Measurements from ENCODE around the gene CHST9.
"Not testable (repeated sequence)": the region's sequence is repeated elsewhere in the genome, so short reads cannot be mapped to it uniquely, and the experiment has no call there.

CHST9 gene

DNA sequence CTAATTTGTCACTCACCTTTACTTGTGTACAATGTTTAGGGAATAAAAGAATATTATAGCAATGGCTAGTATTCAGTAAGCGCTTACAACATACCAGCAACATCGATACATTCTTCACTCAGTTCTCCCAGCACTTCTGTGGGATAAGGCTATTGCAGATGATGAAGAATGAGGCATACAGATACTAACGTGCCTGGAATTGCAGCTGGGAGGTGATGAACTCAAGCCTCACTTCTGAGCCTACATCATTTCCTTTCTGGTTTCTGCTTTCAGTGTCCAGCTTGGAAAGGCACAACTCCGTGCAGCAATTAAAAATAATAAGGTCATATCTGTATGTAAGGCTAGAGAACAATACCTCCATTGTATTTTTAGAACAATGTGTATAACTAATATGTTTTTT lies 224.2 kb downstream of the CHST9 start:
- FAIRE-seq, result no peak
- DNase-seq (ENCODE audit: extremely low spot score, insufficient read length, low read depth), result no peak

DNA sequence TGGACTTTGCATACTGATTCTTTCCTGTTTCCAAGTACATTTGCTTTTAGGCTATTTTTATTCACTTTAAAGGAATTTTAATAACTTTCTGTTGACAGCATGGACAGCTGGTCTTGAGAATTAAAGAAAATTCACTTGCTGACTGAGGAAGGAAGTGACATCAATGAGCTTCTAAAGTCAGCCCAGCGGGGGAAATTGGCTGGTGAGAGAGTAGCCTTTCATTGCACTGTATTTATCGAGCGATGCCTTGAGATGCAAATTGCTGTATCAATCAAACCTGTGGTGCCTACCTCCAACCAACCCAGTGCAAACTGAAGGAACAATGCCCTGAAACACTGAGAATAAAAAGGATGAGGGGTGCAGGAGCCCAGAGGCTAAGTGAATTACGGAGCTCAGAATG lies 228.2 kb downstream of the CHST9 start:
- FAIRE-seq (no peak), DNase-seq (ENCODE audit: extremely low spot score, insufficient read length, low read depth) (no peak)

DNA sequence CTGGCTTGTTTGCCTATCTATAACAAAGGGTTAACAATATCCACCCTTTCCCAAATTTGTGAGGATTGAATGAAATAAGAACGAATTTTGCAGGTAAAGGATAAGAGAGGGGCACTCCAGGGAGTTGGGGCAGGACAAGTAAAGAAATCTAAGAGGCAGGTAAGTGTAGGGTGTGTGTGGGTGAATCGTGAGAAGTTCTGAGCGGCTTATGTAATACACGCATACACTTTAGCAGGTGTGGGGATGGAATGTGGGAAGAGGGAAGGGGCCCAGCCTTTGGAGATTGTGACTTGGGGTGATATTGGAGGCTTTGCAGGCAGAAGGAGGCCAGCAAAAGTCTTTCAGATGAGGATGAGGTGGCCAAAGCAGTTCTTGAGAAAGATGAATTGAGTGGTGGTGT lies 236.4 kb downstream of the CHST9 start:
- FAIRE-seq, result no peak

DNA sequence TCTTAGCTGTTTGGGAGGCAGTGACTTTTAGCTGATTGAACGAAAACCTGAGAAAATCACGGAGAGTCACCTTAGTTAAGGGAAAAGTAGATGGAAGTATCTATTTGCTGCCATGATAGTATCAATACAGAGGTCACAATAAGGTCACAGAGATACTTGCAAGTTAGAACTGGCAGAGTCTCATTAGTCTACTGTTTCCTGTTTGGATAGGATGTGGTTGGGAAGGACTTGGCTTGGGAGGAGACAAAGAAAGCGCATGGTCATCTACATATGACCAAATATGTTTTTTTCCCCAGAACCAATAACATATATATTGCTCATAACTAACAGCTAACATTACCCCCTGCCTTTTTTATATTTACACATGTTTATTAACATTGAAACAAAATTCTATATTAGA lies 241.2 kb downstream of the CHST9 start:
- DNase-seq (ENCODE audit: extremely low spot score, insufficient read length, low read depth), result no peak
- FAIRE-seq, result no peak

More for the DNA sequence above, 236.4 kb downstream of the CHST9 start:
- no peak for DNase-seq (ENCODE audit: extremely low spot score, insufficient read length, low read depth)

DNA sequence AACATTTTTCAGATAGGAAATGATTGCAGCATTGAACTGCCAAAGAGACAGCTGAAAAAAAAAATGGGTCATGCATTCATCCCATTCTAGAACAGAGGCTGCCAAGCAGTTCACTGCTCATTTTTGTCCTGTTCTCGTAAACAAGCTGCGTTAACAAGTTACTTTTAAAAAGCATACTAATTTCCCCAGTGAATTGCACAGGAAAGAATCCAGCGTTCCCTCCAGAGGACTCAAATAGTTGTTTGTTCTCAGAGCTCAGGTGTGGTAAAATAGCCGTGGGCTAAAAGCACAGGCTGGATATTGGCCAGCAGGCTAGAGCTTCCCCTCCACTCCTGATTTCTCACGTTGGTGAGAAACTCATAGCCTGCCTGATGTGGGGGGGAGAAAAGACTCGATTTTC lies 243.5 kb downstream of the CHST9 start:
- no peak for DNase-seq (ENCODE audit: extremely low spot score, insufficient read length, low read depth)
- no peak for FAIRE-seq

DNA sequence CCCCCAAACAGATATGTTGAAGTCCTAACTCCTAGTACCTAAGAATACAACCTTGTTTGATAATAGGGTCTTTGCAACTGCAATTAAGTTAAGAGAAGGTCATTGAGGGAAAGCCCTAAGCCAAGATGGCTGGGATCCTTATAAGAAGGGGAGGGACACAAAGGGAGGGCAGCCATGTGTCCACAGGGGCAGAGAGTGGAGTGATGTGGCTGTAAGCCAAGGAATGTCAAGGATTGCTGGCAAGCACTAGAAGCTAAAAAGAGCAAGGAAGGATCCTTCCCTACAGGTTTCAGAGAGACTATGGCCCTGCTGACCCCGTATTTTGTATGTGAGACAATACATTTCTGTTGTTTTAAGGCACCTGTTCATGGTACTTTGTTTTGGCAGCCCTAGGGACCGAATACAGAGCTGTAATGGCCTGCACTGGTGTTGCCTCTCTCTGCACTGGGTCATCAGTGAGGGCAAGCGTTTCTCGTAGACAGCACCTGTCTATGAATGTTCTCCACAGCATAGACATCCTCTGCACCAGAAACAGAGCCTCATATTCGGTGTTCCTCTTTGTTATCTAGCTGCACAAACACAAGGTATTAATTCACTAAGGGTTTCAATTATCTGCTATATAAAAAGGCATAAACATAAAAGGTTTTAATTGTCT lies 244.2 kb downstream of the CHST9 start:
- FAIRE-seq (no peak), DNase-seq (ENCODE audit: extremely low spot score, insufficient read length, low read depth) (no peak)

DNA sequence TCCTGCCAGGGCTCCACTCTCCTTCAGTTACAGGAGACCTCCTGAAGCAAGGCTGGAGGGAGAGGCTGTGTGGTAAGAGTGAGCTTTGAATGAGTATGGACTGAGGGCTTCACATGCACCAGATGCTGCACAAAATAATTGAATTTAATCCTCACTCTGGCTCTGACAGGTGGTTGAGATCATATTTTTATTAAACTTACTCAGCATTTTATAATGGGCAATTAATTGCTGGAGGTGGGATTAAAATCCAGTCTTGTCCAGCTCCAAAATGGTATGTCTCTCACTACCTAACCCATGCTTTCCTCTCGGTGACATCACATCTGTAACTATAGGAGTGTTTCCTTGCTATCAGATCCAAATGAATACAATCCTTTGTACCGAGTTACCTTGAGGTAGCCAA lies 253.4 kb downstream of the CHST9 start:
- FAIRE-seq (no peak), DNase-seq (ENCODE audit: extremely low spot score, insufficient read length, low read depth) (no peak)

DNA sequence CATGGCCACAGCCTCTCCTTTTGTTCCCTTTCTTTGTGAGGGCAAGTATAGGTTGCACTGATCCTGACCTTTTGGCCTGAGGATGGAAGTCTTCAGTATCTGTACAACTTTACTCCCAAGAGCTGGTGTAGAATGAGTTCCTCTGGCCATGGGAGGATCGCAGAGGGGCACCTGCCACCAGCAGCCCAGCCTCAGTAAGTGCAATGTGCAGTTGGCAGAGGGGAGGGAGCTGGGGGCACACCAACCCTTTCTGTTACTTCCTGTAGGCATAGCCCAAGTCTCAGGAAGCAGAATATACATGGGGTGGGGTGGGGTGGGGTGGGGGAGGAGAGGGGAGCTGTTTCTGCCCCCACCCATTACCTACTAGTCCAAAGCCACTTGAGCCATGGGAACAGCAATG lies 254.5 kb downstream of the CHST9 start:
- DNase-seq (ENCODE audit: extremely low spot score, insufficient read length, low read depth) (no peak), FAIRE-seq (no peak)

DNA sequence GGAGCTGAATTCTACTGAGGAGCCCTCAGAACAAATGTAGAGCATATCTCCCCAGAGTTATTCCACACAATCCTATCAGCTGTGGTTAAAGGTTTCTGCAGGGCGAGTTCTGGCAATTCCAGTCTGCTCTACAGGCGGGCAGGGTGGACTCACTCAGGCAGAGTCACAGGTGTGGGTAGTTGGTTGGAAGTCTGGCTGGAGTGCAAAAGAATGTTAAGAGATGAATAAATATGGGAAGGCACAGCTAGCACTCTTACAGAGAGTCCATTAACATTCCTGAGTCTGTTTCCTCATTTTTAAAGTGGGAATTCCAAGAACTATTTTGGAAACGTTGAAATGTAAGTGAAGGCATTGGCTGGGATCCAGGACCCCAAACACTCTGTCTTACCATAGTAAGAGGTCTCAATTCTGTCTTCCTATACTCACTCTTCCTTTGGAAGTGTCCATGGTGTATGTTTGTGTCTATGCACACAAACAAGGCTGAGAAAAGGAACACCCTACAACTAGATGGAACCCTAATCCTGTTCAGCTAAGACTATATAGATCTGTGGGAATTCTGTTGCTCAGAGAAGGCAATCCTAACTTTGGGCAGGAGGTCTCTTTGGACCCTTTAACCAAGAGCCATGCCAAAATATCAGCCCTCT lies 256.3 kb downstream of the CHST9 start:
- DNase-seq (ENCODE audit: extremely low spot score, insufficient read length, low read depth), result no peak
- FAIRE-seq, result no peak

DNA sequence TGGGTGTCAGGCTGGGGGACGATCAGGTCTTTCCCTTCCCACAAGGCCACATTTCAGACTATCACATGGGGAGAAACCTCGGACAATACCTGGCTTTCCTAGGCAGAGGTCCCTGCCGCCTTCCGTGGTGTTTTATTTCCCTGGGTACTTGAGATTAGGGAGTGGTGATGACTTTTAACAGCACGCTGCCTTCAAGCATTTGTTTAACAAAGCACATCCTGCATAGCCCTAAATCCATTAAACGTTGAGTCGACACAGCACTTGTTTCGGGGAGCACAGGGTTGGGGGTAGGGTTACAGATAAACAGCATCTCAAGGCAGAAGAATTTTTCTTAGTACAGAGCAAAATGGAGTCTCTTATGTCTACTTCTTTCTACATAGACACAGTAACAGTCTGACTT lies 257.3 kb downstream of the CHST9 start:
- not testable (repeated sequence) for DNase-seq (ENCODE audit: extremely low spot score, insufficient read length, low read depth); FAIRE-seq

DNA sequence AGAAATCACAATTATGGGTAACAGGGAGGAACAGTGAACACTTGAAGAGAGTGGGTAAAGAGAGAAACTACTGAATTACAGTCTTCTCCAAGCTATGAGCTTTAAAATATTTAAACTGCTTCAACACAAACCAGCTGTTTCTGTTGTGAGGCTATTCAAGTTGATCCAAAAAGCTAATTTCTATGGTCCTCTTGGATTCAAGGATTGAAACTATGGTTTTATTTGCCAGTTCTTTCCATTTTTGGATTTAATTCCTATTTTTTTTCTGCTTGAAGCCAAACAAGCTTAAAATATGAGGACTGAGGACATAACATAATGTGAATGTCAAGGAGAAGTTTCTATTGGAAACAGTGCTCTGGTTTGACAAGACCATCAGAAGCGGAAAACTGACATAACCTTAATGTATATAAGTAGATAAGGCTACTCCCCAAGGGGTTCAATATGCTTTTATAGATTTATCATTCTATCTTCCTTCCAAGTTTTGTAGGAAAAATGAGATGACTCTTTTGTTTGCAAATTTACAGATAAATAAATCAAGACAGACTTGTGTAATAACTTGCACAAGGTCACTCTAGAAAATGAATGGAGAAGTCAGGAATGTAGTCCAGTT lies 258.9 kb downstream of the CHST9 start:
- DNase-seq (ENCODE audit: extremely low spot score, insufficient read length, low read depth) (no peak), FAIRE-seq (no peak)

DNA sequence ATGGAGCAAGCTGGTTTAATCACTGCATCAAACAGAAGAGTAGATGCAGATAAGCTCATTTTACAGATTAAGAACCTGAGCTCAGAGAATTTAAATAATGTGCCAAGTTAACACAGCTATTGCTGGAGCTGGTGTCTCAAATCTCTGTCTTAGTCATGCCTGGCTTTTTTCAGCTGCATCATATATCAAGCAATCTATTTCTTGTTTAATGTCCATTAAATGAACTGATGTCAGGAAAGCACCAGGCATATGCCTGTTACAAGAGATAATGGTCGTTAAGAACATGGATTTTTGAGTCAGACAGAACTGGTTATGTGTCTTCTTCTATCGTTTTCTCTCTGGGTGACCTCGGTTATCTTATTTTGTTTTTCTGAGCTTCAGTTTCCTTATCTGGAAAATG lies 259.8 kb downstream of the CHST9 start:
- FAIRE-seq, result no peak

DNA sequence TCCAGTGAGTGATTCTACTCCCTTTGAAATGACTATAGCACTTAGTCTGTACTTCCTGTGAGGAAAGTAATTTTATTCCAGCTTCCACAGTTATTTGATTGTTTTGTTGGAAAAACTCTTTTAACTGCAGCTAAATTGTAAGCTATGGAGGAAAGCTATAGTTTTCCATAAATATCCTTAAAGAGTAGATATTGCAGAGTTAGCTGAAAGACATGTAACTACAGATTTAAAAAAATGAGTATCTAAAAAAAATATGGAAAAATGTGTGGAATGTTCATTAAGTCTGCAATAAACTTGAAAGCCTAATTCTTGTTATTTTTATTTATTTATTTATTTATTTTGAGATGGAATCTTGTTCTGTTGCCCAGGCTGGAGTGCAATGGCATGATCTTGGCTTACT lies 262.8 kb downstream of the CHST9 start:
- no peak for FAIRE-seq
- DNase-seq (ENCODE audit: extremely low spot score, insufficient read length, low read depth), result no peak

More for the DNA sequence above, 259.8 kb downstream of the CHST9 start:
- no peak for DNase-seq (ENCODE audit: extremely low spot score, insufficient read length, low read depth)

DNA sequence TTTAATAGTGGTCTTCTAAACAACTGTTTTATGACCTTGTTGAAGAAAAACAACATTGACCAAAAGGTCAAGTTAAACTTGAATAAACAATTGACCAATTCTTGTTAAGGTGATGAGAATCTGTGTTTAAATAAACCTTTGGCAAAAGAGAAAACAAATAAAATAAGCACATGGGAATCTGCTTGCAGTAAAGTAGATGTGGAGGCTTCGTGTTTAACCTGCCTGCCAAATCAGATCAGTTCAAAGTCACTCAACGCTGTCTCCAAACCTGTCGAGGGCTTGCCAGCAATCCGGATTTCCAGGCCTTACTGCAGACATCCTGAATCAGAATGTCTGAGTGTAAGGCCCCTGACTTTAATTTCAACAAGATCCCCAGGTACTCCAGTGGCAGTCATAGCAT lies 264.5 kb downstream of the CHST9 start:
- DNase-seq (ENCODE audit: extremely low spot score, insufficient read length, low read depth) (no peak), FAIRE-seq (no peak)

DNA sequence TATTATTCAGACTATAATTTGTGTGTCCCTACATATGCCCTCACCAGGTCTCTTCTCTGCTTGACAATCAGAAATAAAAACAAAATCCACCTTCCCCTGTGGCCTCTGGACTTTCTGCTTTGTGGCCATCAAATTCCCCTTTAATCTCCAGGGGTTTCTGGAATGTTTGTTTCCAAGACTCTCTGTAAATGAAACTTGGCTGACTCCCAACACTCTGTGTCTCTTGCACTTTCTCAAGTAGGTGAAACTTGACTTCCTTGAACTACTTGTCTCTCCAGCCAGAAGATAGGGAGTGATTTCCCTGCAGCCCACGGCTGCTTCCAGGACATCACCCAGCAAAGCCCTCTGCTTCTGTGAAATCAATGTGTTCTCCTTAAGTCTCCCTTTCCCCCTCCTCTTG lies 265.5 kb downstream of the CHST9 start:
- DNase-seq (ENCODE audit: extremely low spot score, insufficient read length, low read depth), result no peak
- no peak for FAIRE-seq

DNA sequence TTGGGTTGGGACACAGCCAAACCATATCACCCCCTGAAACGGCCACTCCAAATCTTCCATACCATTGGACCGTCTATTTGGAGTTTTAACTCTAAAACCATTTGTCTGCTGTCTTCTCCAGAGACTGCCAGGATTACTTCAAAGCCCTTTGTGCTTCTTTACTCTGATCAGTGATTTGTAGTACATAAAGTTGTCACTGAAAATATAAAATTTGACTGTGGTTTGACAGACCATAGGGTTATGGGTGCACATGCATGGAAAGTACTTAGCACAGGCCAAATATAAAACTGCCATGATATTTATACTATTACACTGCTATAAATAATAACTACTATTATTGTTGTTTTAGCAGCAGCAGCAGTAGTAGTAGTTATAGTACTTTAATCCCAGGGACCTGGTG lies 265.9 kb downstream of the CHST9 start:
- FAIRE-seq, result no peak
- DNase-seq (ENCODE audit: extremely low spot score, insufficient read length, low read depth), result no peak

DNA sequence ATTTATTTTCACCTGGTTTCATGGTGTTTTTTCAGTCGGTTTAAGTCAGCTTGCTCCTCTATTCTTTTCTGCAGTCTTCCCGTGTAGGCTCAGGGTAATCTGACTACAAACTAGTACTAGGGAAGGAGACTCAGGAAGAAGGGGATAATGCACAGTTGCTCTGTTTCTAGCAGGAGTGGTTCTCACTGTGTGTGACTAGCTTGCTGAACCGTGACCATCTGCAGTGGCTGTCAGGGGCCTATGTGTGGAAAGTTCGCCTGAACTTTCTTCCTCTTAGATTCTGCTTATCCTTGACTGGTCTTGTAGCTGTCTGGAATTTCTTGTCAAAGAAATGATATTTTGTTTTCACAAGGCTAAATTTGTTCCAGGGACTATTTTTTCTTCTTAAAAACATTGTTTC lies 273.3 kb downstream of the CHST9 start:
- FAIRE-seq, result no peak

DNA sequence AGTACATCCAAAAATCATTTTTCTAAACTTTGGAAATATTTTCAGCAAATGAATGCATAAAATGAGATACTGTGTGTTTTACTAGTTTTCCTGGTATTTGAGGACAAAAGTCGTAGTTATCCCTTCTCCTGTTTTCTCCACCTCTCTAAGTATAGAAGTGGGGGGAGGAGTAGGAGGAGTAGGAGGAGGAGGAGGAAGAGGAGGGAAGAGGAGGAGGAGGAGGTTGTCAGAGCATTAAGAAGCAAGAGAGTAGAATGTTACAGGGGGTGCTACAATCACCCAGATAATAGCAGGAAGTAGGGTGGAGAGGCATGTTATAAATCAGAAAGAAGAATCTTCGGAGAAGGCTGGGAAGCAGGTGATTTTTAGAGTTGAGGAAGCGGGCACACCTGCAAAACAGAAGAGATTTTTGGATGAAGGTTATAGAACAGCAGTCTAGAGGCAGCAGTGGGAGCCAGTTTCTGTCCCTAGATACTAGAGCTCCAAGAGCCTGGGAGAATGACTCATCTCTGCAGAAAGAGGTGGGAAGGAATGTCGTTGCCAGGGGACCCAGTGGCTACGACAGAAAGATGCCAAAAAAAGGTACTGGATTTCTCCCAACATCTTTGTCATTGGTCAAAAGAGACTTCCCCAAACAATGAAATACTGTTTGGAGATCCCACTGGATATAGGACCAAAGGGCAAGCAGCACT lies 275.4 kb downstream of the CHST9 start:
- no peak for DNase-seq (ENCODE audit: extremely low spot score, insufficient read length, low read depth)
- no peak for FAIRE-seq

More for the DNA sequence above, 273.3 kb downstream of the CHST9 start:
- no peak for DNase-seq (ENCODE audit: extremely low spot score, insufficient read length, low read depth)

DNA sequence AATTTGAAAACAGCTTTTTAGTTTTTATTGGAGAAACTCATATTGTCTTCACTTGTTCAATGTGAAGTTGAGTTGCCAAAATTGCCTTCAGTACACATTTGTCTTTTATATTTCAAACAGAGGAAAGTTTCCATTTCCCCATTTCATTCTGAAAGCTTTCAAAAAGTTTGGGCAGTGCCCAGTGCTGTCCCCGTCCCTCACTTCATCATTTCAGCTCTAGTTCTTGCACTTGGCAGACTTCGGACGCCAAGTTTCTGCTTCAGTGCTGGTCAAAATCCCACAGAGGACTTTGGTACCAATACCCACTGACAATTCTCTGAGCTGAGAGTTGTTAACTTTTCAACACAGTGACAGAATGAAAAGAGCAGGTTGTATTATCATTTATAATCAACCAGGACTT lies 276.2 kb downstream of the CHST9 start:
- DNase-seq (ENCODE audit: extremely low spot score, insufficient read length, low read depth) (no peak), FAIRE-seq (no peak)

DNA sequence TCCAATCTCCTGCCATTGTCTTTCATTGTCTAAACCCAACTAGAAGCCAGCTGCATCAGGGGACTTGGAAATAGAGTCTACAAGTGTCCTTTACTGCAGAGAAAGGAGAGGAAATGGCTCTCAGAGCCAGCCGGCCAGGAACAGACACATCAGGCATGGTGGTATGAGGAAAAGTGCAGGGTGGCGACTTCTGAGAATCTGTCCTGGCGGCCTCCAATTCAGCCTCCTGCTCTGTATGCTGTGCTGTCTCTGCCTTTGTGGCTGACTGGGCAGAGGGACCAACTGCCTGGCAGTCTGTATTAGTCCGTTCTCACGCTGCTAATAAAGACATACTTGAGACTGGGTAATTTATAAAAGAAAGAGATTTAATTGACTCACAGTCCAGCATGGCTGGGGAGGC lies 282.8 kb downstream of the CHST9 start:
- DNase-seq (ENCODE audit: extremely low spot score, insufficient read length, low read depth), result no peak
- FAIRE-seq, result no peak

DNA sequence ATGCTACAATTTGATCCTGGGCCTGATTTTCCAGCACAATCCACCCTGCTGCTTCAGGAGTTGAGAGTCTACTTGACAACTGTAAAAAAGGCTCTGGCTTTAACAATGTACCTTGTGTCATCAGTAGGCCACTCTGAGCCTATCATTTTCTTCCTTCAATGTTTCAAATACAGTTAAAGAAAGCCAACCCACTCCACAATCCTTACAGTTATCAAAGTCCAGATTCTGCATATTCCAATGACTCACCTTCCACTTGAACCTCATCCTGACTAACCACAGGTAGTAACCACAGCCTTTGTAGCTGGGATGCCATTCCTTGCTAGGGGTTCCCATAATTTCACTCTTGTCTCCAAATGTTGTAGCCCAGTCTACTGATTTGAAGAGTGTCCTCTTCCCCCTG lies 284.1 kb downstream of the CHST9 start:
- FAIRE-seq, result no peak
- no peak for DNase-seq (ENCODE audit: extremely low spot score, insufficient read length, low read depth)
